K562 (cell line): ENCODE measurements around the gene FRRS1L. TPM values are rescaled to one million over a fixed set of nuclear protein-coding genes. Genes with fewer than 3 reads are reported as not detected.

Experiments
- ARID2 ChIP-seq: fragments of 450-650 bp; IDR thresholded peaks from 2 replicates; pipeline ENCODE4 v1.6.1; 2017; ENCODE audit warnings: antibody characterized with exemption, mild to moderate bottlenecking
- ELF4 ChIP-seq: fragments of 450-650 bp; formaldehyde crosslinking; IDR thresholded peaks from 2 replicates; pipeline ENCODE4 v1.4.0; 2022; ENCODE audit warnings: missing genetic modification characterization
- ESRRB ChIP-seq: fragments of 250-450 bp; sonication (Bioruptor Pico); IDR thresholded peaks from 2 replicates; pipeline ENCODE4 v1.5.0; 2020; ENCODE audit warnings: mild to moderate bottlenecking, moderate library complexity, borderline replicate concordance
- KHSRP ChIP-seq: fragments of 450-650 bp; IDR thresholded peaks from 2 replicates; pipeline ENCODE4 v1.6.1; 2017
- MXI1 ChIP-seq: IDR thresholded peaks from 2 replicates; pipeline ENCODE4 v1.6.1; 2011; ENCODE audit warnings: low read depth, mild to moderate bottlenecking, improper control_type of control experiment, low read length
- NFATC3 ChIP-seq: fragments of 450-650 bp; IDR thresholded peaks from 2 replicates; pipeline ENCODE4 v1.6.1; 2017; ENCODE audit warnings: mild to moderate bottlenecking
- NFE2L1 ChIP-seq: fragments of 450-650 bp; IDR thresholded peaks from 2 replicates; pipeline ENCODE4 v1.6.1; 2016; ENCODE audit warnings: missing genetic modification characterization, low read depth, mild to moderate bottlenecking, missing compliant biosample characterization, moderate library complexity, borderline replicate concordance
- PHF8 ChIP-seq: fragments of 200-600 bp; sonication (generic); IDR thresholded peaks from 2 replicates; pipeline ENCODE4 v1.6.1; 2012; ENCODE audit warnings: mixed run types, mild to moderate bottlenecking, inconsistent platforms, low read length, moderate library complexity, borderline replicate concordance
- SIX5 ChIP-seq, 2 experiments: IDR thresholded peaks; 2 replicates each; pipeline ENCODE4 v1.6.1; 2011; ENCODE audit warnings: low read length in 2 of 2, borderline replicate concordance in 1 of 2, low read depth in 1 of 2, mild to moderate bottlenecking in 1 of 2, moderate library complexity in 1 of 2; ENCODE audit not compliant: insufficient read depth in 1 of 2
- SNRNP70 ChIP-seq: fragments of 200-400 bp; formaldehyde crosslinking; optimal IDR thresholded peaks from 2 replicates; pipeline ENCODE3; 2017; ENCODE audit warnings: low read depth, low read length
- TAF1 ChIP-seq: IDR thresholded peaks from 2 replicates; pipeline ENCODE4 v1.6.1; 2011; ENCODE audit warnings: mild to moderate bottlenecking, low read length, moderate library complexity; ENCODE audit not compliant: insufficient read depth, control insufficient read depth, severe bottlenecking; ENCODE audit errors: extremely low read depth
- U2AF2 ChIP-seq: fragments of 200-400 bp; formaldehyde crosslinking; optimal IDR thresholded peaks from 2 replicates; pipeline ENCODE3; 2017; ENCODE audit warnings: low read depth, mild to moderate bottlenecking, low read length
- ZNF274 ChIP-seq: IDR thresholded peaks from 2 replicates; pipeline ENCODE4 v1.6.1; 2011; ENCODE audit warnings: low read depth, mild to moderate bottlenecking, low read length, moderate library complexity, borderline replicate concordance
- ZNF316 ChIP-seq: fragments of 450-650 bp; IDR thresholded peaks from 2 replicates; pipeline ENCODE4 v1.6.1; 2016
- ZZZ3 ChIP-seq: fragments of 450-650 bp; IDR thresholded peaks from 2 replicates; pipeline ENCODE4 v1.6.1; 2016; ENCODE audit warnings: antibody characterized with exemption, mild to moderate bottlenecking, moderate library complexity
- polyA plus RNA-seq, 8 experiments: library from polyadenylated mRNA; depleted of rRNA in 4 of 8; stranded (reverse) in 5 of 8; unstranded in 3 of 8; fragments of >200 nt; fragmentation: Nextera tagmentation in 2 of 8; fragmentation: Illumina TruSeq in 1 of 8; extraction: Ambion mirVana in 2 of 8; extraction: Trizol in 1 of 8; gene quantifications; 2 replicates each; pipeline versions ENCODE4 v1.2.1 to v1.2.3, GENCODE V29; 2011 to 2014; ENCODE audit warnings: inconsistent platforms in 1 of 8, missing spikeins in 1 of 8
- total RNA-seq, 7 experiments: library from RNA; depleted of rRNA in 6 of 7; stranded (reverse); fragments of >200 nt in 6 of 7; fragmentation: Illumina TruSeq in 2 of 7; extraction: Trizol in 2 of 7; gene quantifications; 2 replicates each; pipeline versions ENCODE4 v1.2.1 to v1.2.3, GENCODE V29; 2011 to 2021; ENCODE audit warnings: low replicate concordance in 1 of 7
- TF ChIP-seq, protein P1 (sequence below): fragments of 250-450 bp; sonication (Bioruptor Pico); IDR thresholded peaks from 2 replicates; pipeline ENCODE4 v1.8.0; 2022; ENCODE audit warnings: moderate library complexity, mild to moderate bottlenecking, inconsistent platforms
- TF ChIP-seq, protein P2 (sequence below), 2 experiments: IDR thresholded peaks in 1 of 2; conservative IDR thresholded peaks in 1 of 2; 2 replicates each; pipeline ENCODE4 v1.6.1; 2016; ENCODE audit warnings: low read depth in 2 of 2, mild to moderate bottlenecking in 1 of 2, missing compliant biosample characterization in 1 of 2, missing genetic modification characterization in 1 of 2, moderate library complexity in 1 of 2
- TF ChIP-seq, protein P3 (sequence below): fragments of 200-800 bp; sonication (Bioruptor generic); IDR thresholded peaks from 2 replicates; pipeline ENCODE4 v1.6.1; 2017; ENCODE audit warnings: missing genetic modification characterization, missing compliant biosample characterization
- TF ChIP-seq, protein P4 (sequence below), 2 experiments: fragments of 450-650 bp in 1 of 2; sonication (generic) in 1 of 2; formaldehyde crosslinking; conservative IDR thresholded peaks; 2 replicates each; pipeline versions ENCODE4 v1.4.0 to v1.8.1; 2020 to 2022; ENCODE audit warnings: mild to moderate bottlenecking in 1 of 2, missing genetic modification reagents in 1 of 2

Gene FRRS1L
- total and polyA plus RNA-seq, 9 of the 15 experiments (the other 6 are each of a cell fraction or from before 2014, with no cell fraction given): under 0.01 to 0.04 (median 0.03) TPM; not detected in 5

DNA sequence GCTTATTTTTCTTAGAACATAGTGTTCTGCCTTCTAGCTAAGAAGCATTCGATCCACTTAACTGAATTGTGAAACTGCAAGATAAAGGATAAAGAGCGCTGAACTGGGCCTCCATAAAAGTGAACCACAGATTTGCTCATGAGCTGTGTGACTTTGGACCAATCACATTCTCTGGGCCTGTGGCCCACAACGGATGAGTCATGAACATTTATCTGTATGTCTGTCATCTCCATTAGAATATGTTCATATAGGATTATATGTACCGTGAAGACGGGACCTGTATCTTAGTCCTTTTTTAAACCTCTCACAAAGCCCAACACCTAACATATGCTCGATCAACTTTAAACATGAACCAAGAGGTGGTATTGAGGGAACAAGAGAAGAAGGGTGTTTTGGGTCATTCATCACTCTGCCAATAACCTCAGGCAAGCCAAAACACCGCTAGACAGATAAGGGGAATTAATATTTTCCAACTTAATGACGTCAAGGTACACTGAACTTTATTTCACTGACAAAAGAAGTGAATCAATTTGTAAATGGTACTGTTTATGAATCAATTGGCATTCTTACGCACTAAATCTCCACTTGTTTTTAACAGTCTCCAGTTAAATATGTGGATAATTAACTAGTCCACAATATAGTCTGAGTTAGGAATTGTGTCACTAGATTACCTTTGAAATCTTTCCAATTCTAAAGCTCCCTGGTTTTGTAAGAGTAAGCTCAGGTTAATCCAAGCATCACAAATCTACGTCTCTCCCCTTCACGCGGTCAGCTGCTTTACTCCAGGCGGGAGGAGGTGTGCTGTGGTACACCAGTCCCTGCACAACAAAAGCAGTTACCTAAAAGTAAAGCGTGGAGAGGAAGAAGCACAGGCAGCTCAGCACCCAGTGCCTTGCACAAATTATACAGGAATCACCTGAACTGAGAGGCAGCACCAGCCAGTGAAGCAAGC lies 48.9 kb downstream of the FRRS1L start (continued):
- TF ChIP-seq, protein P1, sequence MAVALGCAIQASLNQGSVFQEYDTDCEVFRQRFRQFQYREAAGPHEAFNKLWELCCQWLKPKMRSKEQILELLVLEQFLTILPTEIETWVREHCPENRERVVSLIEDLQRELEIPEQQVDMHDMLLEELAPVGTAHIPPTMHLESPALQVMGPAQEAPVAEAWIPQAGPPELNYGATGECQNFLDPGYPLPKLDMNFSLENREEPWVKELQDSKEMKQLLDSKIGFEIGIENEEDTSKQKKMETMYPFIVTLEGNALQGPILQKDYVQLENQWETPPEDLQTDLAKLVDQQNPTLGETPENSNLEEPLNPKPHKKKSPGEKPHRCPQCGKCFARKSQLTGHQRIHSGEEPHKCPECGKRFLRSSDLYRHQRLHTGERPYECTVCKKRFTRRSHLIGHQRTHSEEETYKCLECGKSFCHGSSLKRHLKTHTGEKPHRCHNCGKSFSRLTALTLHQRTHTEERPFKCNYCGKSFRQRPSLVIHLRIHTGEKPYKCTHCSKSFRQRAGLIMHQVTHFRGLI (CRISPR knock-in tag): no peak
- TF ChIP-seq, protein P2, sequence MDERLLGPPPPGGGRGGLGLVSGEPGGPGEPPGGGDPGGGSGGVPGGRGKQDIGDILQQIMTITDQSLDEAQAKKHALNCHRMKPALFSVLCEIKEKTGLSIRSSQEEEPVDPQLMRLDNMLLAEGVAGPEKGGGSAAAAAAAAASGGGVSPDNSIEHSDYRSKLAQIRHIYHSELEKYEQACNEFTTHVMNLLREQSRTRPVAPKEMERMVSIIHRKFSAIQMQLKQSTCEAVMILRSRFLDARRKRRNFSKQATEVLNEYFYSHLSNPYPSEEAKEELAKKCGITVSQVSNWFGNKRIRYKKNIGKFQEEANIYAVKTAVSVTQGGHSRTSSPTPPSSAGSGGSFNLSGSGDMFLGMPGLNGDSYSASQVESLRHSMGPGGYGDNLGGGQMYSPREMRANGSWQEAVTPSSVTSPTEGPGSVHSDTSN (CRISPR knock-in tag; IDR thresholded peaks at IDR 0.05; ENCODE audit: low read depth): no peak
- TF ChIP-seq, protein P2 (tag; conservative IDR thresholded peaks at IDR 0.05; ENCODE audit: low read depth): peak; percentile 85
- no peak for TF ChIP-seq PHF8
- no peak for TF ChIP-seq SNRNP70
- no peak for TF ChIP-seq ESRRB (CRISPR knock-in tag)
- TF ChIP-seq NFE2L1 (tag): no peak
- no peak for TF ChIP-seq ARID2
- TF ChIP-seq SIX5 (IDR thresholded peaks at IDR 0.05; ENCODE audit: borderline replicate concordance in 1 of 2, insufficient read depth in 1 of 2, low read depth in 1 of 2, low read length in 2 of 2): no peak
- no peak for TF ChIP-seq MXI1
- TF ChIP-seq NFATC3: no peak
- TF ChIP-seq U2AF2: no peak
- TF ChIP-seq ZNF274: no peak
- TF ChIP-seq, protein P3, sequence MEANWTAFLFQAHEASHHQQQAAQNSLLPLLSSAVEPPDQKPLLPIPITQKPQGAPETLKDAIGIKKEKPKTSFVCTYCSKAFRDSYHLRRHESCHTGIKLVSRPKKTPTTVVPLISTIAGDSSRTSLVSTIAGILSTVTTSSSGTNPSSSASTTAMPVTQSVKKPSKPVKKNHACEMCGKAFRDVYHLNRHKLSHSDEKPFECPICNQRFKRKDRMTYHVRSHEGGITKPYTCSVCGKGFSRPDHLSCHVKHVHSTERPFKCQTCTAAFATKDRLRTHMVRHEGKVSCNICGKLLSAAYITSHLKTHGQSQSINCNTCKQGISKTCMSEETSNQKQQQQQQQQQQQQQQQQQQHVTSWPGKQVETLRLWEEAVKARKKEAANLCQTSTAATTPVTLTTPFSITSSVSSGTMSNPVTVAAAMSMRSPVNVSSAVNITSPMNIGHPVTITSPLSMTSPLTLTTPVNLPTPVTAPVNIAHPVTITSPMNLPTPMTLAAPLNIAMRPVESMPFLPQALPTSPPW (CRISPR knock-in tag): no peak
- no peak for TF ChIP-seq TAF1
- TF ChIP-seq ELF4: no peak
- TF ChIP-seq, protein P4, sequence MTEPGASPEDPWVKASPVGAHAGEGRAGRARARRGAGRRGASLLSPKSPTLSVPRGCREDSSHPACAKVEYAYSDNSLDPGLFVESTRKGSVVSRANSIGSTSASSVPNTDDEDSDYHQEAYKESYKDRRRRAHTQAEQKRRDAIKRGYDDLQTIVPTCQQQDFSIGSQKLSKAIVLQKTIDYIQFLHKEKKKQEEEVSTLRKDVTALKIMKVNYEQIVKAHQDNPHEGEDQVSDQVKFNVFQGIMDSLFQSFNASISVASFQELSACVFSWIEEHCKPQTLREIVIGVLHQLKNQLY (CRISPR knock-in tag; conservative IDR thresholded peaks at IDR 0.05): no peak
- TF ChIP-seq ZZZ3: no peak
- TF ChIP-seq KHSRP: no peak
- peak; percentile 42; the same call in 1 of the 2 replicates for TF ChIP-seq ZNF316
